Skeletal muscle satellite cell (primary cell): ENCODE results near the gene C1QTNF7.

Source experiments
- H3K27me3 ChIP-seq: 2 replicates; pipeline ENCODE4 v1.7.0; 2013; ENCODE audit warnings: low read length; ENCODE audit not compliant: control insufficient read depth, insufficient read depth
- H3K36me3 ChIP-seq: 2 replicates; pipeline ENCODE4 v1.7.0; 2013; ENCODE audit warnings: mild to moderate bottlenecking, control low read depth, low read length; ENCODE audit not compliant: insufficient read depth
- H3K4me1 ChIP-seq: 2 replicates; pipeline ENCODE4 v1.7.0; 2013; ENCODE audit warnings: low read length; ENCODE audit not compliant: control insufficient read depth, insufficient read depth
- H3K4me2 ChIP-seq: 2 replicates; pipeline ENCODE4 v1.7.0; 2013; ENCODE audit warnings: mild to moderate bottlenecking, low read length
- H3K4me3 ChIP-seq: 2 replicates; pipeline ENCODE4 v1.7.0; 2013; ENCODE audit warnings: low read length
- H3K9ac ChIP-seq: 2 replicates; pipeline ENCODE4 v1.7.0; 2013; ENCODE audit warnings: mild to moderate bottlenecking, low read depth, low read length, moderate library complexity
- H3K9me3 ChIP-seq: replicated peaks from 2 replicates; pipeline ENCODE4 v1.7.0; 2013; ENCODE audit warnings: mild to moderate bottlenecking, control low read depth, low read length

The C1QTNF7 gene

GRCh38 chr4:15398001-15398400, 29.8 kb upstream of the C1QTNF7 start:
- H3K9me3 ChIP-seq, result no peaks in the 10 kb centered on the region
- H3K9ac ChIP-seq, result no peak overlapping the region
- H3K36me3 ChIP-seq, result no peaks in the 10 kb centered on the region
- no peak overlapping the region for H3K4me3 ChIP-seq
- peaks cover 45% of the 10 kb centered on the region for H3K4me1 ChIP-seq
- no peak overlapping the region for H3K4me2 ChIP-seq
- peaks cover 4% of the 10 kb centered on the region for H3K27me3 ChIP-seq

- H3K4me1 ChIP-seq, result peaks cover 47% of the 10 kb centered on the region
- no peaks in the 10 kb centered on the region for H3K9me3 ChIP-seq
- no peak overlapping the region for H3K4me3 ChIP-seq
- H3K9ac ChIP-seq, result no peak overlapping the region
- H3K4me2 ChIP-seq, result no peak overlapping the region
- H3K36me3 ChIP-seq, result no peaks in the 10 kb centered on the region
- peaks cover 2% of the 10 kb centered on the region for H3K27me3 ChIP-seq
Observed at GRCh38 chr4:15398732-15399131, 29.1 kb upstream of the C1QTNF7 start.

GRCh38 chr4:15400226-15400625, 27.6 kb upstream of the C1QTNF7 start:
- H3K36me3 ChIP-seq, result no peaks in the 10 kb centered on the region
- peaks cover 47% of the 10 kb centered on the region for H3K4me1 ChIP-seq
- peak overlapping the region; percentile 30 for H3K9ac ChIP-seq
- peak overlapping the region; percentile 6 for H3K4me3 ChIP-seq
- H3K27me3 ChIP-seq, result no peaks in the 10 kb centered on the region
- H3K9me3 ChIP-seq, result no peaks in the 10 kb centered on the region
- peak overlapping the region; percentile 42 for H3K4me2 ChIP-seq

GRCh38 chr4:15400981-15401671, 26.7 kb upstream of the C1QTNF7 start:
- no peaks in the 10 kb centered on the region for H3K27me3 ChIP-seq
- H3K36me3 ChIP-seq, result no peaks in the 10 kb centered on the region
- H3K4me2 ChIP-seq, result peak overlapping the region; percentile 42
- no peak overlapping the region for H3K4me3 ChIP-seq
- H3K4me1 ChIP-seq, result peaks cover 47% of the 10 kb centered on the region
- H3K9me3 ChIP-seq, result no peaks in the 10 kb centered on the region
- H3K9ac ChIP-seq, result peak overlapping the region; percentile 28

GRCh38 chr4:15402146-15402545, 25.7 kb upstream of the C1QTNF7 start:
- Histone ChIP-seq H3K4me1 (peaks cover 47% of the 10 kb centered on the region), H3K36me3 (no peaks in the 10 kb centered on the region), H3K9me3 (no peaks in the 10 kb centered on the region), H3K4me2 (peak overlapping the region; percentile 19), H3K27me3 (no peaks in the 10 kb centered on the region), H3K9ac (peak overlapping the region; percentile 28), H3K4me3 (peak overlapping the region; percentile 7)

- Histone ChIP-seq H3K4me3 (no peak overlapping the region), H3K4me2 (no peak overlapping the region), H3K27me3 (no peaks in the 10 kb centered on the region), H3K36me3 (no peaks in the 10 kb centered on the region), H3K9me3 (no peaks in the 10 kb centered on the region), H3K4me1 (peaks cover 43% of the 10 kb centered on the region), H3K9ac (no peak overlapping the region)
Observed at GRCh38 chr4:15402974-15403373, 24.9 kb upstream of the C1QTNF7 start.

DNA sequence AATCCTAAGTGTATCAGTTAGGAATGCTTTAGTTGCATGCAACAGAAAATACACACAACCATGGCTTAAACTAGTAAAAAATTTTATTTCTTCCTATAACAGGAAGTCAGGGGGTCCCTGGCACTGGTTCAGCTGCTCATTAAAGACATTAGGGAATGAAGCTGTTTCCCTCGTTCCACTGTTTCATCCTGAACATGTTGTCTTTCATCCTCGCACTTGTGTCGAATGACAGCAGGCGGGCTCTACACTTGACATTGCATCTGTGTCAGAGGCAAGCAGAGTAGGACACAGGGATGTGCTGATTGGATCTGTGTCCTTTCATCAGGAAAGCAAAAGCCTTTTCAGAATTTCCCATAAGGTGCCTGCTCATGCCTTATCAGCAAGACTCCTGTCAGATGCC, 22.8 kb upstream of the C1QTNF7 start:
- Histone ChIP-seq H3K4me1 (peaks cover 32% of the 10 kb centered on the region), H3K27me3 (no peaks in the 10 kb centered on the region), H3K9ac (no peak overlapping the region), H3K9me3 (no peaks in the 10 kb centered on the region), H3K4me3 (no peak overlapping the region), H3K36me3 (no peaks in the 10 kb centered on the region), H3K4me2 (no peak overlapping the region)

DNA sequence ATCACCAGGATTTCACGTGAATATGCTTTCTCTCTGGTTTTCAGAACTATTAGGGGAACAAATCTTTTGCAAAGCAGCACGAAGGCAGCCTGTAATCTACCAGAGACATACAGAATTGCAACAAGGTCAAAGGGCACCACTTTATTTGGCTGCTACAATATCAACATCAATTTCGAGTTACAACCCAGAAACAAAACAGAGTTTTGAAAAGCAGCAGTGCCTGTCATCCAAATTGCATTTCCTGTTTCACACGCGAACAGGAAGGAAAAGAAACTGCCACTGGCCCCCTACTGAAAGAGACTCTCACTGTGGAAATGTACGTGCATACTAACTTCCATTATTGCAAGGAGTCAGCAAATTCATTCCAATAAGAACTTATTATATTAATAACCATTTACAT, 17.1 kb upstream of the C1QTNF7 start:
- Histone ChIP-seq H3K4me2 (peak overlapping the region; percentile 21), H3K4me3 (no peak overlapping the region), H3K36me3 (no peaks in the 10 kb centered on the region), H3K4me1 (peaks cover 32% of the 10 kb centered on the region), H3K9me3 (no peaks in the 10 kb centered on the region), H3K27me3 (no peaks in the 10 kb centered on the region), H3K9ac (no peak overlapping the region)

DNA sequence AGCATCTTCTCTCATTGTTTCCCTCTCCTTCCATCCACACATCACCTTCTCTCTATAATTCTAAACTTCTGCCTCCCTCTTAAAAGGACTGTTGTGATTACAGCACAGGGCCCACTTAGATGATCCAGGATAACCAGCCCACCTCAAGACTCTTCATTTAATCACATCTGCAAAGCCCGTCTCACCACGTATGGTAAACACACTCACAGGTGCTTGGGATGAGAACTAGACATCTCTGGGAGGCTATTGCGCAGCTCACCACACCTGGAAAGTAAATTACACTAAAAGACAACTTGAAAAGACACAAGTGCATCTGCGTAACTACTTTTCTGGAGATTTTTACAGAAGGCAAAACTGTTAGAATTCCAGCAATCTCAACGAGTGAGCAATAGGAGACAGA, 15.4 kb upstream of the C1QTNF7 start:
- H3K4me1 ChIP-seq, result peaks cover 32% of the 10 kb centered on the region
- H3K9ac ChIP-seq, result no peak overlapping the region

DNA sequence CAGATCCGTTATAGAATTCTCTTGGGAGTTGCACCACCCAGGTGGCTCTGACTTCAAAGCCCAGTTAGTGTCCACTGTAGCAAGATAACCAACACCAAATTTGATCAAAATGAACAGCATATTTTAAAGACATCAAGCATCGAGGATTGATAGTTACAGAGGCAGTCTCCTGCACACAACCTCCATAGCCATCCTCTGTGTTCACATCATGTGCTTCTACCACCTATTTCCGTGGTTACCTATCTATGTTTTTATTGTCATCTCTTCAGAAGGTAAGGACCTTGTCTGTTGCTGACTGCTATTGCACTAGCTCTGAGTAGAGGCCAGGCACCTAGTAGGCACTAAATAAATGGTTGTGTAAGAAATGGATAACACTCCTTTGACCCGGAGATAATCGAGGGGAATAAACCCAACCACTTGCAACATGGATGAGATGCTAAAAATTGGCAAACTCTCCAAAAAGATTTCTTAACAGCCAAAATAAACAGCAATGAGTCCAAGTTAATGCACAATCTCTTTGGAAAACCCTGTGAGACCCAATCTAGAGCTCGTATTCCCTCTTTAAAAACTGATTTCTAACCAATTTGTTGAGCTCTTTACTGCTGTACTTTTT, 14.7 kb upstream of the C1QTNF7 start:
- Histone ChIP-seq H3K27me3 (no peaks in the 10 kb centered on the region), H3K36me3 (no peaks in the 10 kb centered on the region), H3K4me2 (no peak overlapping the region), H3K9me3 (no peaks in the 10 kb centered on the region), H3K4me3 (no peak overlapping the region), H3K9ac (no peak overlapping the region), H3K4me1 (peaks cover 32% of the 10 kb centered on the region)

More for the DNA sequence above, 15.4 kb upstream of the C1QTNF7 start:
- no peak overlapping the region for H3K4me3 ChIP-seq
- no peaks in the 10 kb centered on the region for H3K36me3 ChIP-seq
- H3K9me3 ChIP-seq, result no peaks in the 10 kb centered on the region
- no peak overlapping the region for H3K4me2 ChIP-seq
- H3K27me3 ChIP-seq, result no peaks in the 10 kb centered on the region

DNA sequence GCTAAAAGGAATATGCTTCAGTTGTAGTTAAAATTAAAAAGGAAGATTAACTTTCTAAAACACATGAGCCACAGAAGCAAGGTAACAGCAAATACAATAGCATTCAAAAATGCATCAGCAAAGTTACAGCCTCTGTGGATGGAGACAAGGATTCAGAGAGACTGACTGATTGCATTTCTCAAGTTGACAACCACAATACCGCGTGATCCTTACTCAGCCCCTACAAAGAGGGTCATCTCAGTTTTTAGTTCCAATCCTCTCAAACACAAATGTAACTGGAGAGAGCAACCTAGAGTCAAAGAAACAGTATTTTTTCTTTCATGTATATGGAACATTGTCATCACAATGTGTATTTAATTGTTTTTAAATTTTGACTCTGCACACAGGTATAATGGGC, 14.2 kb upstream of the C1QTNF7 start:
- Histone ChIP-seq H3K9me3 (no peaks in the 10 kb centered on the region), H3K27me3 (no peaks in the 10 kb centered on the region), H3K36me3 (no peaks in the 10 kb centered on the region), H3K4me3 (no peak overlapping the region), H3K9ac (no peak overlapping the region), H3K4me2 (no peak overlapping the region), H3K4me1 (peaks cover 32% of the 10 kb centered on the region)

DNA sequence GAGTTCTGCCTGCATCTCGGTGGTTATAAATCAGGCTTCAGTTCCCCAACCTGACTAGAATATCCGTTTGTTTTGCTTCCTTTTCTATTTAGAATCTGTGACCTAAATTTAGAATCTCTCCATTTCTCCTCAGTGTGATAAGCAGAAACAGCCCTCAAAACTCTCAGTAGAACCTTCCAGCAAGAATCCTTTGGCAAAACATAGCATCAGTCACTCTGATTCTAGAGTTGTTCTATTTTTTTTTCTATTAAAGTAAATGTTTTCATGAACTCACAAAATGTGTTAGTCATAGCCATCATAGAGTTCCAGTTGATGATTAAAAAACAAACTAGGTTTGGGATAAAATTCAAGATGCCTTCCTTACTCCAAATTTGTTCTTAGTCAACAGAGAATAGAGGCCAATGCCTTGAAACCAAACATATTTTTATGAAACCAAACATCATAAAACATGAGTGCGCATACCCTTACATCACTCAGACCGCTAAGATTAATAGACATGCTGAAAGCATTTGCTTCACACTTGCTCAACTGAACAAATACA, 13.2 kb upstream of the C1QTNF7 start:
- Histone ChIP-seq H3K4me1 (peaks cover 32% of the 10 kb centered on the region), H3K9ac (peak overlapping the region; percentile 36), H3K9me3 (no peaks in the 10 kb centered on the region), H3K27me3 (no peaks in the 10 kb centered on the region), H3K4me2 (peak overlapping the region; percentile 53), H3K36me3 (no peaks in the 10 kb centered on the region), H3K4me3 (peak overlapping the region; percentile 15)
